ENCODE results near the gene CD320. TPM values are rescaled to one million over a fixed set of nuclear protein-coding genes. Genes with fewer than 3 reads are reported as not detected.
"Not testable (repeated sequence)": the region's sequence is repeated elsewhere in the genome, so short reads cannot be mapped to it uniquely, and the experiment has no call there.

Gene CD320
- total RNA-seq (2021), result 121 and 135 TPM in 2 replicates
- Bru-seq, nascent RNA, result percentile 69 among the genes with signal in this experiment
- BruChase-seq, experiment 1, labeled RNA remaining after a 2-hour chase, result percentile 76 among the genes with signal in this experiment
- BruChase-seq, experiment 2, labeled RNA remaining after a 6-hour chase, result percentile 88 among the genes with signal in this experiment
- long read RNA-seq, transcript CD320-201 (5 exons, 1,250 nt), result major isoform, 391 of 433 reads
- long read RNA-seq, partial matches to known transcripts, result 8 of 433 reads
- long read RNA-seq, other reads (novel, unspliced or antisense), result 31 of 433 reads

DNA sequence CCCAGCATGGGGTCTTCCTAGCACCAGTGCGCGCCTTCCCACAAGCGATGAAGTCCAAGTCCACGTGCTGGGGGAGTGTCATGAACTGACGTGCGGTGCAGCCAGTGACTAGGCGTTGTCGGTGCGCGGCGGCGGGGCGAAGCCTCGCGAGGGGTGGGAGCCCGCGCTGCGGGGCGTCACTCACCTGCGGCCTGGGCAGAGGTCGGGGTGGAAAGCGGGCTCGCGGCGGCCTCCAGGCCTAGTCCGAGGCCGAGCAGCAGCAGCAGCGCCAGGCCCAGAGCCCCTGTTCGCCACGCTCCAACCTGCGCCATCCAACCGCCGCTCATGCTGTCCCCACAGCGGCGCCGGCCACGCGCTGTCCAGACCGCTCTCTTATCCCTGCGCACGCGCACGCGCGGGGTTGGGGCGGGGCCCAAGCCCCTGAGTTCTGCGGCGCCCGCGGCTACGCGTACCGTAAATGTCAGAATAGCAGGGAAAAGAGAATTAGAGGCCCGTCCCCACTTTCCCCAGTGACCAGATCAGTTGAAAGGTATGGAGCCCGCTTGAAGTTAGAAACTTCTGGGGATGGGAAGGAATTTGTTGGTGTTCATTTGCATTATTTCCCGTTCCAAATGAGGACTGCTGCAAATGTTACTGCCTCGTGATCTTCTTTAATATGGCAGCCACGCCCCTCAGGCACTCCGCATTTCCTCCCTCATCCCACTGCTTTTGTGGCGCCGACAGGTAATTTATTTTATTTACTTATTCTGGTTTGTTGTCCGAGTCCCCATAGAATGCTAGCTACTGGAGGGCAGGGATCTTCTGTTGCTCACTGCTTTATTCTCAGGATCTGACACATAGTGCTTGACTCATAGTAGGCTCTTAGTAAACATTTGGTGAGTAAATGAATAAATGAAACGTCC, at the start of gene CD320:
Gene CD320, minus strand, starts transcription at position 394 of the 902 bp plus-strand sequence. Its CDS starts 68 bp downstream, at position 326.
- peak; percentile 96 for DNase-seq (ENCODE audit: low spot score)
- intact Hi-C loops (cut with micrococcal nuclease; ENCODE audit: unreplicated experiment), result no loop called here
- ChIA-PET CTCF (no interaction called here), POLR2A (ENCODE audit: low non-redundant PET) (no interaction called here)
- Histone ChIP-seq H3K27me3 (replicated peaks; ENCODE audit: insufficient read depth, low read depth, low read length, poor library complexity) (no peaks in the 10 kb centered on the region), H3K9me3 (ENCODE audit: low read depth, low read length, poor library complexity, severe bottlenecking) (no peaks in the 10 kb centered on the region), H3K4me3 (ENCODE audit: low read depth, low read length, poor library complexity, severe bottlenecking) (peak within 1 kb of the TSS; percentile 67), H3K27ac (ENCODE audit: low read depth, low read length, poor library complexity, severe bottlenecking) (peak within 1 kb of the TSS; percentile 90), H3K4me1 (ENCODE audit: insufficient read depth, low read length, poor library complexity, severe bottlenecking) (peaks cover 22% of the 10 kb centered on the region), H3K36me3 (ENCODE audit: insufficient read depth, low read length, poor library complexity, severe bottlenecking) (peaks cover 11% of the 10 kb centered on the region)
- TSS peak; percentile 46 for BruUV-seq (replicated peaks)
- TF ChIP-seq, protein P1, sequence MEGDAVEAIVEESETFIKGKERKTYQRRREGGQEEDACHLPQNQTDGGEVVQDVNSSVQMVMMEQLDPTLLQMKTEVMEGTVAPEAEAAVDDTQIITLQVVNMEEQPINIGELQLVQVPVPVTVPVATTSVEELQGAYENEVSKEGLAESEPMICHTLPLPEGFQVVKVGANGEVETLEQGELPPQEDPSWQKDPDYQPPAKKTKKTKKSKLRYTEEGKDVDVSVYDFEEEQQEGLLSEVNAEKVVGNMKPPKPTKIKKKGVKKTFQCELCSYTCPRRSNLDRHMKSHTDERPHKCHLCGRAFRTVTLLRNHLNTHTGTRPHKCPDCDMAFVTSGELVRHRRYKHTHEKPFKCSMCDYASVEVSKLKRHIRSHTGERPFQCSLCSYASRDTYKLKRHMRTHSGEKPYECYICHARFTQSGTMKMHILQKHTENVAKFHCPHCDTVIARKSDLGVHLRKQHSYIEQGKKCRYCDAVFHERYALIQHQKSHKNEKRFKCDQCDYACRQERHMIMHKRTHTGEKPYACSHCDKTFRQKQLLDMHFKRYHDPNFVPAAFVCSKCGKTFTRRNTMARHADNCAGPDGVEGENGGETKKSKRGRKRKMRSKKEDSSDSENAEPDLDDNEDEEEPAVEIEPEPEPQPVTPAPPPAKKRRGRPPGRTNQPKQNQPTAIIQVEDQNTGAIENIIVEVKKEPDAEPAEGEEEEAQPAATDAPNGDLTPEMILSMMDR (conservative IDR thresholded peaks at IDR 0.05; ENCODE audit: low read depth, low read length), result no peak
- no peak for TF ChIP-seq EZH2 (IDR thresholded peaks at IDR 0.05; ENCODE audit: borderline replicate concordance, low read depth, low read length, poor library complexity, severe bottlenecking)

DNA sequence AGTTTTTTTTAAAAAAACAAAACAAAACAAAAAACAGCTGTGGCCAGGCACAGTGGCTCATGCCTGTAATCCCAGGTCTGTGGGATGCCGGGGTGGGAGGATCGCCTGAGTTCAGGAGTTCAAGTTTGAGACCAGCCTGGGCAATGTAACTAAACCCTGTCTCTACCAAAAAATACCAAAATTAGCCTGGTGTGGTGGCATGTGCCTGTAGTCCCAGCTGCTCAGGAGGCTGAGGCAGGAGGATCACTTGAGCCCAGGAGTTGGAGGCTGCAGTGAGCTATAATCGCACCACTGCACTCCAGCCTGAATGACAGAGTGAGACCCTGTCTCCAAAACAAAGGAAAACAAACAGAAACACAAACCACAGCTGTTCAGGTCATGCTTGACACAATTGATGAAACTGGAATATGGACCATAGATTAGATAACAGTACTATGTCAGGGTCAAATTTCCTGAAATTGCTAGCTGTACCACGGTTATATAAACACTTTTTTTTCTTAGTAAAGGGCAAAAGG, 48.9 kb upstream of the CD320 start:
- no peaks in the 10 kb centered on the region for H3K36me3 ChIP-seq (ENCODE audit: insufficient read depth, low read length, poor library complexity, severe bottlenecking)
- ChIA-PET CTCF (no interaction called here), POLR2A (ENCODE audit: low non-redundant PET) (no interaction called here)
- DNase-seq (ENCODE audit: low spot score), result no peak
- no peak overlapping the region for H3K4me3 ChIP-seq (ENCODE audit: low read depth, low read length, poor library complexity, severe bottlenecking)
- TF ChIP-seq, protein P1 (conservative IDR thresholded peaks at IDR 0.05; ENCODE audit: low read depth, low read length), result no peak
- TF ChIP-seq EZH2 (IDR thresholded peaks at IDR 0.05; ENCODE audit: borderline replicate concordance, low read depth, low read length, poor library complexity, severe bottlenecking), result no peak
- H3K27me3 ChIP-seq (replicated peaks; ENCODE audit: insufficient read depth, low read depth, low read length, poor library complexity), result no peaks in the 10 kb centered on the region
- peaks cover 24% of the 10 kb centered on the region for H3K4me1 ChIP-seq (ENCODE audit: insufficient read depth, low read length, poor library complexity, severe bottlenecking)
- no peak overlapping the region for H3K27ac ChIP-seq (ENCODE audit: low read depth, low read length, poor library complexity, severe bottlenecking)
- no TSS peak for BruUV-seq (replicated peaks)
- intact Hi-C loops (cut with micrococcal nuclease; ENCODE audit: unreplicated experiment), result loop anchor here (5.0 kb wide), 1 partner anchor 225 kb away; no protein-coding TSS in a partner anchor
- no peaks in the 10 kb centered on the region for H3K9me3 ChIP-seq (ENCODE audit: low read depth, low read length, poor library complexity, severe bottlenecking)

DNA sequence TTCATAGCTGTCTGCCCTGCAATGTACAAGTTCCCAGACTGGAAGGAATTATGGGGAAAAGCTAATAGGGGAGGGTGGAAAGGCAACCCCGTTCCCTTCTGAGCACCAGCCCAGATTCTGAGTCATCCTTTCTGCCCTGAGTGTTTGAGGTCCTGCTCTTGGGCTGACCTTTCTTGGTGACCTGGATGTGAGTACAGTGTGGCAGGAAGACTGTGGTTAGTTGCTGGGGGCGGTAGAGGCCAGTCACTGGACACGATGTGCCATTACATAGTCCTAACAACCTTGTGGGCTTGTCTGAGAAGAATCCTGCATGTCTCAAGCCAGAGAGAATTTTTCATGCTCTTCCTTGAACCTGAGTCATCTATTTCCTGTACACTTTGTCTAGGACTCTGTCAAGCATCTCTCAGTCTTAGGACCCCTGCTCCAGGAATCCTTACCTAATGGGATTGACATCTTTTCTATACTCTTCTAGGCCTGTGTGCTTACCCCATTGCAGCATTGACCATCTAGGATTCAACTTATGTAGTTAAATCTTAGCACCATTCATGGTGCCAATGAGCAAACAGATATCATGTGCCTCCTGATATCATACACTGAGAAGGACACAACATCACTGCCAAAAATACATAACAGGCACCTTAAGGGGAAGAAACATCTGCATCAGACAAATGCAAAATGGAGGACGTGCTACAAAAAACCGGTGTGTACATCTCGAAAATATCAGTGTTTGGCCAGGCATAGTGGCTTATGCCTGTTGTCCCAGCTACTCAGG, 47.7 kb upstream of the CD320 start:
- Histone ChIP-seq H3K4me3 (ENCODE audit: low read depth, low read length, poor library complexity, severe bottlenecking) (no peak overlapping the region), H3K4me1 (ENCODE audit: insufficient read depth, low read length, poor library complexity, severe bottlenecking) (peaks cover 20% of the 10 kb centered on the region), H3K27ac (ENCODE audit: low read depth, low read length, poor library complexity, severe bottlenecking) (no peak overlapping the region), H3K27me3 (replicated peaks; ENCODE audit: insufficient read depth, low read depth, low read length, poor library complexity) (no peaks in the 10 kb centered on the region), H3K36me3 (ENCODE audit: insufficient read depth, low read length, poor library complexity, severe bottlenecking) (no peaks in the 10 kb centered on the region), H3K9me3 (ENCODE audit: low read depth, low read length, poor library complexity, severe bottlenecking) (no peaks in the 10 kb centered on the region)
- ChIA-PET POLR2A (ENCODE audit: low non-redundant PET) (no interaction called here), CTCF (interaction anchor here (0.5 kb wide), 1 partner anchor 35 kb away, joined by 3 read pairs; the partner anchor contains the start of gene RAB11B)
- BruUV-seq (replicated peaks), result no TSS peak
- no peak for DNase-seq (ENCODE audit: low spot score)
- TF ChIP-seq, protein P1 (conservative IDR thresholded peaks at IDR 0.05; ENCODE audit: low read depth, low read length), result no peak
- no peak for TF ChIP-seq EZH2 (IDR thresholded peaks at IDR 0.05; ENCODE audit: borderline replicate concordance, low read depth, low read length, poor library complexity, severe bottlenecking)
- intact Hi-C loops (cut with micrococcal nuclease; ENCODE audit: unreplicated experiment), result loop anchor here (2.0 to 5.0 kb wide), 3 partner anchors 41 to 226 kb away; no protein-coding TSS in a partner anchor

DNA sequence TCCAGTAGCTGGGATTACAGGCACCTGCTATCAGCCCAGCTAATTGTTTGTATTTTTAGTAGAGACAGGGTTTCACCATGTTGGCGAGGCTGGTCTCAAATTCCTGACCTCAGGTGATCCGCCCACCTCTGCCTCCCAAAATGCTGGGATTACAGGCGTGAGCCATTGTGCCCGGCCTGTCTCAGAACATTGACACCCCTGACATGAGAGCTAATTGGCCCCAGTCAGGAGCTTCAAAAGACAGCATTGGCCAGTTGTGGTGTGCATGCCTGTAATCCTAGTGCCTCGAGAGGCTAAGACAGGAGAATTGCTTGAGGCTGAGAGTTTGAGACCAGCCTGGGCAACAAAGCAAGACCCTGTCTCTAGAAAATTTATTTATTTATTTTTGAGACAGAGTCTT, 44.7 kb upstream of the CD320 start:
- not testable (repeated sequence) for DNase-seq (ENCODE audit: low spot score); H3K36me3 ChIP-seq (ENCODE audit: insufficient read depth, low read length, poor library complexity, severe bottlenecking); BruUV-seq (replicated peaks); H3K9me3 ChIP-seq (ENCODE audit: low read depth, low read length, poor library complexity, severe bottlenecking); H3K27me3 ChIP-seq (replicated peaks; ENCODE audit: insufficient read depth, low read depth, low read length, poor library complexity)
- POLR2A ChIA-PET (ENCODE audit: low non-redundant PET), result interaction anchor here (0.6 kb wide), 3 partner anchors 39 to 1439 kb away, joined by 7 to 12 read pairs (median 7); no protein-coding TSS in a partner anchor
- CTCF ChIA-PET, result interaction anchor here (0.5 to 1.2 kb wide), 4 partner anchors 11 to 377 kb away, joined by 3 to 6 read pairs (median 6); partner anchors contain the start of gene RAB11B
- Histone ChIP-seq H3K4me3 (ENCODE audit: low read depth, low read length, poor library complexity, severe bottlenecking) (peak overlapping the region; percentile 35), H3K4me1 (ENCODE audit: insufficient read depth, low read length, poor library complexity, severe bottlenecking) (peaks cover 26% of the 10 kb centered on the region), H3K27ac (ENCODE audit: low read depth, low read length, poor library complexity, severe bottlenecking) (peak overlapping the region; percentile 67)
- intact Hi-C loops (cut with micrococcal nuclease; ENCODE audit: unreplicated experiment), result loop anchor here (5.0 kb wide), 1 partner anchor 174 kb away; no protein-coding TSS in a partner anchor

All from A673 (cell line).